SK-N-MC (cell line): Measurements from ENCODE around the gene PIAS1.

Experiments used
- EZH2 ChIP-seq: fragments of 200-600 bp; sonication (generic); IDR thresholded peaks from one replicate; pipeline ENCODE4 v1.6.1; 2017; ENCODE audit warnings: antibody characterized with exemption
- FOXP2 ChIP-seq: optimal IDR thresholded peaks from 2 replicates; pipeline ENCODE3; 2011; ENCODE audit warnings: mild to moderate bottlenecking, moderate library complexity; ENCODE audit not compliant: insufficient read depth; ENCODE audit errors: extremely low read length, control extremely low read depth
- POLR2AphosphoS5 ChIP-seq: IDR thresholded peaks from 2 replicates; pipeline ENCODE4 v1.6.1; 2012; ENCODE audit warnings: mild to moderate bottlenecking, low read depth, low read length, borderline replicate concordance

DNA sequence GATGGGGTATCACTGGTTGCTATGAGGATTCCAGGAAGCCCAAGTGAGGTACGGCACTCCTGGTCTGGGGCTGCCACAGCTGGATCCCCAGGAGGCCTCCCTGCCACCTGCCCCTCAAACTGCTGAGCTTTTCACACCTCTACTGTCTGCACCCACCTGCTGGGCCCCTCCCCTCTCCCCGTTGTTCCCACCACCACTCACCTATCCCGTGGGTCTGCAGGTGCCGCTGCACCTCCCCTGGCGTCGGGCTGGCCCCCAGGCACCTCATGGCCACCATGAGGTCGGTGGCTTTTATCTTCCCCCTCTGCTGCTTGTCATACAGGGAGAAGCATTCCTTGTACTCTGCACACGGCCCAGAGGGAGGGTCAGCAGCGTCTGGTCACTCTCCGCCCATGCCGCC, 145.2 kb downstream of the PIAS1 start:
- TF ChIP-seq POLR2AphosphoS5 (no peak), EZH2 (no peak), FOXP2 (no peak)
